GM12891 (cell line): ENCODE results near the gene FTMT.

Experiments
- DNase-seq: peaks from one replicate; pipeline ENCODE4 v3.0.0; 2011; ENCODE audit warnings: low spot score; ENCODE audit not compliant: insufficient read length
- FAIRE-seq: peaks from 2 replicates; lab custom pipeline; 2011; peaks lifted over from hg19 to GRCh38; lab: Jason Lieb, UNC
- PAX5 ChIP-seq: IDR thresholded peaks from 2 replicates; pipeline ENCODE4 v1.6.1; 2011; ENCODE audit warnings: low read length, moderate library complexity, mild to moderate bottlenecking; ENCODE audit not compliant: insufficient read depth, severe bottlenecking
- POLR2A ChIP-seq: IDR thresholded peaks from 2 replicates; pipeline ENCODE4 v1.6.1; 2011; ENCODE audit warnings: low read depth, low read length, control low read depth
- POLR2AphosphoS5 ChIP-seq: IDR thresholded peaks from 2 replicates; pipeline ENCODE4 v1.6.1; 2011; ENCODE audit warnings: low read depth, low read length, control low read depth
- POU2F2 ChIP-seq: IDR thresholded peaks from 2 replicates; pipeline ENCODE4 v1.6.1; 2011; ENCODE audit warnings: low read depth, mild to moderate bottlenecking, control low read depth, low read length, moderate library complexity
- SPI1 ChIP-seq: IDR thresholded peaks from 2 replicates; pipeline ENCODE4 v1.6.1; 2011; ENCODE audit warnings: low read depth, low read length, control low read depth
- TAF1 ChIP-seq: IDR thresholded peaks from 2 replicates; pipeline ENCODE4 v1.6.1; 2011; ENCODE audit warnings: low read depth, low read length, control low read depth

FTMT gene

DNA sequence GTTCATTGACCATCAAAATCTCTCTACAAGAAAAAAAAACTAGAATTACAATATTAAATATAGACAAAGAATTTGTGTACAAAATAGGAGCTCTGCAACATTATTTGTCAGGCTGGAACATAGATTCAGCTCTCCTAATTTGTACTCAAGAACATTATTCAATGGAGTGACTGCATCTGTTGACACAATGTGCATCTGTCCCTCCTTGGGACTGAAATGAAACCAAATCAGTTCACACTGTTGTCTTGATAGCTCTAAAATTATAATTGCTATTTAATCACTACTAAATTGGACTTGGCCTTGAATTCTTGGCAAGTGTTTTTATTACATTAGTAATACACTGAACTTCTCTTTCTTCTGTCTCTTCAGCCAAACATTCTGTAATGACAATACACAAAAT lies 47.7 kb downstream of the FTMT start:
- FAIRE-seq: no peak
- DNase-seq: no peak
- no peak for TF ChIP-seq POLR2AphosphoS5
- no peak for TF ChIP-seq TAF1
- no peak for TF ChIP-seq POU2F2
- TF ChIP-seq SPI1: no peak
- TF ChIP-seq POLR2A: no peak
- TF ChIP-seq PAX5: no peak
